Measurements from ENCODE around the gene HM13. TPM values are rescaled to one million over a fixed set of nuclear protein-coding genes. Genes with fewer than 3 reads are reported as not detected.

HM13 gene
- total and polyA plus RNA-seq, 9 of the 15 experiments (the other 6 are each of a cell fraction or from before 2014, with no cell fraction given), result 7.7 to 136 (median 74.5) TPM

GRCh38 chr20:31560094-31560745, 46.0 kb downstream of the HM13 start (continued):
- TF ChIP-seq ZNF431 (CRISPR knock-in tag; IDR thresholded peaks at IDR 0.05) (no peak), HIVEP1 (CRISPR knock-in tag; IDR thresholded peaks at IDR 0.05) (no peak), NR2F6 (CRISPR knock-in tag; IDR thresholded peaks at IDR 0.05) (no peak), HDAC6 (IDR thresholded peaks at IDR 0.05; ENCODE audit: low read depth, low read length) (no peak), E2F6 (IDR thresholded peaks at IDR 0.05; ENCODE audit: borderline replicate concordance in 1 of 2, extremely low read depth in 1 of 2, insufficient read depth in 1 of 2, insufficient read length in 1 of 2, low read depth in 1 of 2, low read length in 1 of 2, poor library complexity in 1 of 2, severe bottlenecking in 1 of 2) (no peak), PHTF2 (CRISPR knock-in tag; IDR thresholded peaks at IDR 0.05) (no peak), PTBP1 (IDR thresholded peaks at IDR 0.05; ENCODE audit: low read depth, low read length) (no peak), GMEB1 (CRISPR knock-in tag; IDR thresholded peaks at IDR 0.05) (no peak), BRD9 (IDR thresholded peaks at IDR 0.05; ENCODE audit: low read depth, partially characterized antibody) (no peak), DACH1 (IDR thresholded peaks at IDR 0.05; ENCODE audit: partially characterized antibody) (no peak), ZNF79 (CRISPR knock-in tag; IDR thresholded peaks at IDR 0.05; ENCODE audit: low read depth) (no peak), NRF1 (conservative IDR thresholded peaks at IDR 0.05 in 1 of 2, IDR thresholded peaks at IDR 0.05 in 1 of 2) (no peak), HMGN3 (IDR thresholded peaks at IDR 0.05; ENCODE audit: borderline replicate concordance, extremely low read depth, insufficient read length, low read depth, low read length) (no peak), FOXK2 (conservative IDR thresholded peaks at IDR 0.05 in 1 of 2, IDR thresholded peaks at IDR 0.05 in 1 of 2; ENCODE audit: low read depth in 2 of 2) (no peak; a peak in 1 of 4 replicates), DEAF1 (CRISPR knock-in tag; IDR thresholded peaks at IDR 0.05) (peak; percentile 46; the same call in 1 of the 2 replicates), SP1 (CRISPR knock-in tag; IDR thresholded peaks at IDR 0.05) (peak; percentile 29; the same call in 1 of the 2 replicates), KLF6 (CRISPR knock-in tag; IDR thresholded peaks at IDR 0.05; ENCODE audit: borderline replicate concordance) (no peak), BMI1 (IDR thresholded peaks at IDR 0.05; ENCODE audit: low read length) (no peak), ZNF3 (CRISPR knock-in tag; IDR thresholded peaks at IDR 0.05) (no peak), SIX5 (IDR thresholded peaks at IDR 0.05; ENCODE audit: borderline replicate concordance in 1 of 2, insufficient read depth in 1 of 2, low read depth in 1 of 2, low read length in 2 of 2) (no peak)
- TF ChIP-seq, protein P1, sequence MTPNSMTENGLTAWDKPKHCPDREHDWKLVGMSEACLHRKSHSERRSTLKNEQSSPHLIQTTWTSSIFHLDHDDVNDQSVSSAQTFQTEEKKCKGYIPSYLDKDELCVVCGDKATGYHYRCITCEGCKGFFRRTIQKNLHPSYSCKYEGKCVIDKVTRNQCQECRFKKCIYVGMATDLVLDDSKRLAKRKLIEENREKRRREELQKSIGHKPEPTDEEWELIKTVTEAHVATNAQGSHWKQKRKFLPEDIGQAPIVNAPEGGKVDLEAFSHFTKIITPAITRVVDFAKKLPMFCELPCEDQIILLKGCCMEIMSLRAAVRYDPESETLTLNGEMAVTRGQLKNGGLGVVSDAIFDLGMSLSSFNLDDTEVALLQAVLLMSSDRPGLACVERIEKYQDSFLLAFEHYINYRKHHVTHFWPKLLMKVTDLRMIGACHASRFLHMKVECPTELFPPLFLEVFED (CRISPR knock-in tag; conservative IDR thresholded peaks at IDR 0.05), result no peak
- TF ChIP-seq, protein P2, sequence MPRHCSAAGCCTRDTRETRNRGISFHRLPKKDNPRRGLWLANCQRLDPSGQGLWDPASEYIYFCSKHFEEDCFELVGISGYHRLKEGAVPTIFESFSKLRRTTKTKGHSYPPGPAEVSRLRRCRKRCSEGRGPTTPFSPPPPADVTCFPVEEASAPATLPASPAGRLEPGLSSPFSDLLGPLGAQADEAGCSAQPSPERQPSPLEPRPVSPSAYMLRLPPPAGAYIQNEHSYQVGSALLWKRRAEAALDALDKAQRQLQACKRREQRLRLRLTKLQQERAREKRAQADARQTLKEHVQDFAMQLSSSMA (CRISPR knock-in tag; IDR thresholded peaks at IDR 0.05), result no peak
